NCI-H69 (cell line): ENCODE data around the gene TBC1D20.
"Not testable (repeated sequence)": the region's sequence is repeated elsewhere in the genome, so short reads cannot be mapped to it uniquely, and the experiment has no call there.

Experiments
- DNase-seq: peaks from one replicate; lab custom pipeline; 2025; lab: John Stamatoyannopoulos, UW

TBC1D20 gene

DNA sequence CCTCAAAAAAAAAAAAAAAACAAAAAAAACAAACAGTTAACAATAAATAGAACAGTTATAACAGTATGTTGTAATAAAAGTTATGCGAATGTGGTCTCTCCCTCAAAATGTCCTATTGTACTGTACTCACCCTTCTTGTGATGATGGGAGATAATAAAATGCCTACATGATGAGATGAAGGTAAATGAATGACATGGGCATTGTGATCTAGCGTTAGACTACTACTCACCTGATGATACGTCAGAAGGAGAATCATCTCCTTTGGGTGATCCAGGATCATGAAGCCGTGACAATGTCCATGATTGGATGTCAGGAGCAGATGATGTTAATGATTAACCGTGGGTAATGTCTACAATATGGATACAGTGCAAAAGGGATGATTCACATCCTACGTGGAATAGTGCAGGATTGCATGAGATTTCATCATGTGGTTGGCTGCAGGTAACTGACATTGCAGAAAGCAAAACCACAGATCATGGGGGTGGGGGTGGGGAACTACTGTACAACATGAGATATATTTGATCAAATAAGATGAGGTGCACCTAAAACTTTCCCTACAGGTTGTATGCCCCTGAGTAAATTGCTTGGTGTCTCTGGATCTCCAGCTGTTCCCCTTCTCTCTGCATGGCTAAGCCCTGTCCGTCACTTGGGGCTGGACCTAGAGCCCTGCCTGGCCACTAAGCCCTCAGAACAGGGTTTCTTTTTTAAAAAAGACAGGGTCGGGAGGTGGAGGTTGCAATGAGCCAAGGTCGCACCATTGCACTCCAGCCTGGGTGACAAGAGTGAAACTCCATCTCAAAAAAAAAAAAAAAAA is 60.4 kb downstream of the TBC1D20 start:
- DNase-seq: peak; percentile 57

DNA sequence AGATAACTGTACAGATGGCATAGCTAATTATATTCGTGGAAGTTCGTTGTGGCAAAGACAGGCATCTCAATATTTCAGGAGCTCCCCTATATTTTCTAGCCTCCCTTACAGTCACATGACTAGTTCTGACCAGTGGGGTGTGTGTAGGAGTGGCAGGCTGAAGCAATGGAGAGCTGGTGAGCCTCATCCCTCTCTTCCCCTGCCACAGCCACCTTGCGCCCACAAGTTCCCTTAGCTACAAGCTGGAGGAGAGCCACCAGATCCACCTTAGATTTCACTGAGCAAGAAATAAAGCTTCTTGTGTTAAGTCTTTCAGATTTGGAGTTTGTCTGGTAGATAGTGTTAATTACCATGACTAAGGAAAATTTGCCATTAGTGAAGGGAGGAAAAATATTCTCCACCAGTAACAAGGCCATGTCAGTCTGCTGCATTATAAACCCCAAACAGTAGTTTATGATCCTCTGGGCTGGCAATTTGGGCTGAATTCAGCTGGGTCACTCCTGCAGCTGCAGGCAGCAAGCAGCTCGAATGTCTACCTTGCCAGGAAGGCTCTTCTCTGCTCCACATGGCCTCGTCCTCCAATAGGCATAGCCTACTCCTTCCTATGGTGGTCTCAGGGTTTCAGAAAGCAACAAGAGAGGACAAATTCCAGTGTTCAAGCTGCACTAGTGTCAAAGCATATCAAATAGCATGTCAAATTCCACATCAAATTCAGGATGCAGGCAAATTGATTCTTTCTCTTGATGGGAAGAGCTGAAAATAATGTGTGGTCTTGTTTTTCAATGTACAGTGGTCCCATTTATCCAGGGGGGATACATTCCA is 61.7 kb downstream of the TBC1D20 start:
- no peak for DNase-seq

DNA sequence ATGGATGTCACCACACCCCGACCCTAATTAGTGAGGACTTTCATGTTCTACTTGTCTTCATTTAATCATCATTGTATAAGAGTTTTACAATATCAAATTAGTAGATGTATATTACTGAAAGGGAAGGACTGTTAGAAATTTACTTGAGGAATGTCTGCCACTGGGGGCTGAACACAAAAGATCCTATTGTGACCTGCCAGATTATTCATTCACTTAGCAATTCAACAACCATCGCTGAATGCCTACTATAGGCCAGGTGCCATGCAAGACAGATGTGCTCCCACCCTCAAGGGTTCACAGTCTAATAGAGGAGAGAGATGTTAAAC is 62.2 kb downstream of the TBC1D20 start:
- peak; percentile 52 for DNase-seq

DNA sequence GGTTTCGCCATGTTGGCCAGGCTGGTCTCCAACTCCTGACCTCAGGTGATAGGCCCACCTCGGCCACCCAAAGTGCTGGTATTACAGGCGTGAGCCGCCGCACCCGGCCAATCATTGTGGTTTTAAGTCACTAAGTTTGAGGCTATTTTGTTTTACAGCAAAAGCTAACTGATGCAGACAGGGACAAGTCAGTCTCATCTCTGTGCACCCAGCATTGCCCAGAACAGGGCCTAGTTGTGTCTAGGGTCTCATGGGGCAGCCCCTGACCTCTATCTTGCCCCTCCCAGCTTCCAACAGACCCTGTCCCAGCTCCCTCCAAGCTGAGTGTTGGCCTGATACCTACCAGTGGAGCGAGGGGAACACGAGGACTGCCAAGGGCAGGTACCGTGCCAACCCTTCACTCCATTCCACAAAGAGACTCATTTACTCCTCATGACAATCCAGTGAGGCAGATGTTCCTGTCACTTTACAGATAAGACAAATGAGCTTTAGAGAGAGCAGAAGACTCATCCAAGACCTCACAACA is 63.1 kb downstream of the TBC1D20 start:
- DNase-seq: no peak

DNA sequence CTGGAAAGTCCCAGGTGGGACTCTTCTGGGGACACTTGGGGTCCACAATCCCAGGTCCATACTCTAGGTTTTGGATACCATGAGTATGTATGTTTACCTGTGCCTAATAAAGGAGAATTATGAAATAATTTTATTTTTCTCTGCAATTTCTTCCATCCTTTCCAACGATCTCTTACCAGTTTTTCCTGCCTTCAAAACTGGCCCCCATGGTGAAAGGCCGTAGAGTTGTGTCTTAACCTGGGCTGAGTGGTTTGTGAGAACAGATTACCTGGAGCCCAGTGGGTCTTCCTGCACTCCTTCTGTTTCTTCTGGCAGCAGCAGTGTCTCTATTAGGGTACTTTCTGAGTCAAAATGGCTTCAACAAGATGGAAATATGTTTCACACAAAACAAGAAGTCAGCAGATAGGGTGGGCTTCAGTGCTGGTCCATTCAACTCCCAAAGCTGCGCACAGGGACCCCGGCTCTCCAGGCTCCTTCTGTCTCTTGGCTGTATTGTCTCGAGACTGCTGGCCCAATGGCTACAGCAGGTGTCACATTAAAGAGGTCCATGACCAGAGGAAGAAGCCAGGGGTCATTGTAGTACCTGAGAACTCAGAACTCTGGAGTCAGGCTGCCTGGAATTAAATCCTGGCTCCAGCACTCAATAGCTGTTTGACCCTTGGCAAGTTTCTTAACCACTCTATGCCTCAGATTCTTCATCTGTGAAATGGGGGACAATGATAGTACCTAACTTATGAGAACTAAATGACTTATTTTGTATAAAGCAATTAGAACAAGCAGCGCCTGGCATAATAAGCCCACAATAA is 64.7 kb downstream of the TBC1D20 start:
- no peak for DNase-seq

DNA sequence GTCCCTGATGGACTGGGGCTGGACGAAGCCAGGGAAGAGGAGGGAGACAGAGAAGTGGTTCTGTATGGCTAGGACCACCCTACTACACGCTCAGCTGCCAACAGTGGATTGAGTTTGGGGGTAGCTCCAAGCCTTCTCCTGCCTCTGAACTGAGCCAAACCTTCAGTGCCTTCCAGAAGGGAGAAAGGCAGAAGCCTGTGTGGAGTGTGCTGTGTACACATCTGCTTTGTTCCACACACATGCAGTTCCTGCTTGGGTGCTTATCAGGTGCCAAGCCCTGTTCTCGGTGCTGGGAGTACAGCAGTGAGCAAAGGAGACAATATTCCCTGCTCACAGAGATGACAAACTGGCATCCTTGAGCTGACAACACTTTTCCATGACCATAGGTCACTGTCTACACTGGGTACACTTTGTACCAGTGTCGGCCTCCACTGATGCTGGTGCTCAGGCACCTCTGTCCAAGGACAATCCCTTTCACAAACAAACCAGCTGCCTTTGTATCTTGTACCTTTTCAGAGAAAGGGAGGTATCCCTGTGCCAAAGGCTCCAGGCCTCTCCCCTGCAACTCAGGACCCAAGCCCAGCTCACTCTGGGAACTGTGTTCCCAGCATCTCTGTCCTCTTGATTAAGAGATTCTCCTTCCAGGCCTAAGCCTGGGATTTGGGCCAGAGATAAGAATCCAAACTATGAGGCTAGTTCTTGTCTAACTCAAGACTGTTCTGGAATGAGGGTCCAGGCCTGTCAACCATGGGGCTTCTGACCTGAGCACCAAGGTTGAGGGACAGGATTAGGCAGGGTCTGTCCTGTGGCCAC is 65.5 kb downstream of the TBC1D20 start:
- DNase-seq: no peak

DNA sequence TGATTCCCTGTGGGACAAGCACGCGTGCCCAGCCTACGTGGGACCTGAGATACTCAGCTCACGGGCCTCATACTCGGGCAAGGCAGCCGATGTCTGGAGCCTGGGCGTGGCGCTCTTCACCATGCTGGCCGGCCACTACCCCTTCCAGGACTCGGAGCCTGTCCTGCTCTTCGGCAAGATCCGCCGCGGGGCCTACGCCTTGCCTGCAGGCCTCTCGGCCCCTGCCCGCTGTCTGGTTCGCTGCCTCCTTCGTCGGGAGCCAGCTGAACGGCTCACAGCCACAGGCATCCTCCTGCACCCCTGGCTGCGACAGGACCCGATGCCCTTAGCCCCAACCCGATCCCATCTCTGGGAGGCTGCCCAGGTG is 66.1 kb downstream of the TBC1D20 start:
- DNase-seq: no peak

DNA sequence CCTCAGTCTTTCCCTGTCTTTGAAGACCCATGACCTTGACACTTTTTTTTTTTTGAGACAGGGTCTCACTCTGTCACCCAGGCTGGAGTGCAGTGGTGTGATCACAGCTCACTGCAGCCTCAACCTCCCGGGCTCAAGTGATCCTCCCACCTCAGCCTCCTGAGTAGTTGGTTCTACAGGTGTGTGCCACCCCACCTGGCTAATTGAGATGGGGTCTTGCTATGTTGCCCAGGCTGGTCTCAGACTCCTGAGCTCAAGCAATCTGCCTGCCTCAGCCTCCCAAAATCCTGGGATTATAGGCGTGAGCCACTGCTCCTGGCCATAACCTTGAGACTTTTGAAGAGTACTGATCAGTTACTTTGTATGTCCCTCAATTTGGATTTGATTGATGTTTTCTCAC is 69.0 kb downstream of the TBC1D20 start:
- DNase-seq: not testable (repeated sequence)

DNA sequence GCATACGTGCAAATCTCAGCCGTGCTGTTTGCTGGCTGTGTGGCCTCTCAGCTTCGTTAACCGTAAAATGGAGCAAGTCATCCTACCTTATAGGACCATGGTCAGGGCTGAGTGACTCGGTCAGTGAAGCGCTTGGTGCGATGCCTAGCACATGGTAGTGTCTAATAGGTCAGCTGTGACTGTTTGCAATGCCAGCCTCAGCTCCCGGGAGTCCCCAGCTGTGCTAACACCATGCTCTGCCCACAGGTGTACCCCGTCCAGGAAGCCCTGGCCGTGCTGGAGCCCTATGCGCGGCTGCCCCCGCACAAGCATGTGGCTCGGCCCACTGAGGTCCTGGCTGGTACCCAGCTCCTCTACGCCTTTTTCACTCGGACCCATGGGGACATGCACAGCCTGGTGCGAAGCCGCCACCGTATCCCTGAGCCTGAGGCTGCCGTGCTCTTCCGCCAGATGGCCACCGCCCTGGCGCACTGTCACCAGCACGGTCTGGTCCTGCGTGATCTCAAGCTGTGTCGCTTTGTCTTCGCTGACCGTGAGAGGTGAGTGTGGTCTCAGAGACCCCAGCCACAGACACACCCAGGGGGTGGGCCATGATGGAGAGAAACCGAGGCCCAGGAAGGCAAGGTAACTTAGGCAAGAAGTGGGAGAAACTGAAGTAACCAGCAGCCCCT is 71.2 kb downstream of the TBC1D20 start:
- DNase-seq: no peak

DNA sequence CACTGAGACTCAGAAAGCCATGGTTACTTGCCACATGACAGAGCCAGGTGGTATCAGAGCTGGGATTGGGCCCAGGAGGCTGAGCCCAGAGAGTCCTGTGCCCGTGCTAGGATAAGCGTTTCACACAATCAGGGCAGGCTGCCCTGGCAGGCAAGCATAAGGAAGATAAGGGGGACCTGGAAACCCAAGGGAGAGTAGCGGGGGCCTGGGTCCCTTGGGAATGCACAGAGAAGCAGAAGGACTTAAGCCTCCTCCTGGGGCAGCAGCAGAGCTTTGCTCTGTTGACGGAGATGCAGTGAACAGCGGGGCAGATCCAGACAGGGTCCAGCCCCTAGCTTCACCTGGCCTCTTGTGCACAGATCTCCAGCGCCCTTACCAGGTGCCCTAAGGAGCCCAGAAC is 73.1 kb downstream of the TBC1D20 start:
- no peak for DNase-seq

DNA sequence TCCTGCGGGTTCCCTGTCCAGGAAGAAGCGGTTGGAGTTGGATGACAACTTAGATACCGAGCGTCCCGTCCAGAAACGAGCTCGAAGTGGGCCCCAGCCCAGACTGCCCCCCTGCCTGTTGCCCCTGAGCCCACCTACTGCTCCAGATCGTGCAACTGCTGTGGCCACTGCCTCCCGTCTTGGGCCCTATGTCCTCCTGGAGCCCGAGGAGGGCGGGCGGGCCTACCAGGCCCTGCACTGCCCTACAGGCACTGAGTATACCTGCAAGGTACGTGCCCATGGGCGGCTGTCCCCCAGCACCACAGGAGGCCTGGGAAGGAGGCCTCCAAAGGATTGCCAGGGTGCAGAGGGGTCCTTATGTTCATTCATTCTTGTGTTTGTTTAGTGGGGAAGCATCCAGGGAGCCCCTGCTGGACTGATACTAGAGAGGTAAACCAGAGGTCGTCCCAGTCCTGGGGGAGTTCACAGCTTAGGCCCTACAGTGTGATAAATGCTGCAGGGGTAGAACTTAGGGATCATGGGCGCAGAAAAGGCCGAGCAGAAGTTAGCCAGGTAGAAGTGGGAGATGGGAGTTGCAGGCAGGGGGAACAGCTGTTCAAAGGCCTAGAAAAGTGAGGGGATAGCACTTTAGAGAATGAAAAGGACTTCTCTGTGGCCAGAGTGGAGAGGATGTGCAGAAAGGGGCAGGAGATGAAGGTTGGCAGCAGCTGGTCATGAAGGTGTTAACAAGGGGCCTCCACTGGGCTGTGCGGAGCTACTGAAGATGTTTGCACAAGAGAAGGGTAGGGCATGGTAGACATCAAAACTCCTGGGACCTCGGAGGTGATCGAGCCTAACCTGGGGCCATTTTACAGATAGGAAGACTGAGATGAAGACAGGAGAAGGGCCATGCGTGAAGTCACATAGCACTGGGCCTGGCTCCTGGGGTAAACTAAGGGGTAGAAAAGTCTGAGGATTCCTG is 74.0 kb downstream of the TBC1D20 start:
- DNase-seq: no peak

DNA sequence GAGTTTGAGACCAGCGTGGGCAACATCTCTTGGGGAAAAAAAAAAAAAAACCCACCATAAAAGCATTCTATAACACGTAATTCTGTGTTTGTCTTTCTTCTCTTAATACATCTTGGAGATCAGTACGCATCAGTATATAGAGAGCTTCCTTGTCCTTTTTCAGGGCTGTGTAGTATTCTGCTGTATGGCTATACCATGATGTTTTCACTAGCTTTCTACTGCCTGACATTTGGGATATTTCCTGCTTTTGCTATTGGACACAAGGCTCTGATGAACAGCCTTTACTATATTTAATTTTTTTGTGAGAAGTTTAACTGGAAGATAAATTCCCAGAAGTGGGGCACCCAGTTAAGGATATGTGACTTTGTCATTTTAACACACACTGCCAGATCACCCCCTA is 74.8 kb downstream of the TBC1D20 start:
- DNase-seq: no peak

DNA sequence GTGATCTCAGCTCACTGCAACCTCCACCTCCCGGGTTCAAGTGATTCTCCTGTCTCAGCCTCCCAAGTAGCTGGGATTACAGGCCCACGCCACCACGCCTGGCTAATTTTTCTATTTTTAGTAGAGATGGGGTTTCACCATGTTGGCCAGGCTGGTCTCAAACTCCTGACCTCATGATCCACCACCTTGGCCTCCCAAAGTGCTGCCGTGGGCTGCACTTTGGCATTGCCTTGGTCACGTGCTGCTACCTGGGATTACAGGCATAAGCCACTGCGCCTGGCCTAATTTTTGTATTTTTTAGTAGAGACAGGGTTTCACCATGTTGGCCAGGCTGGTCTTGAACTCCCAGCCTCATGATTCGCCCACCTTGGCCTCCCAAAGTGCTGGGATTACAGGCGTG is 75.7 kb downstream of the TBC1D20 start:
- not testable (repeated sequence) for DNase-seq
